ENCODE results near the gene CAPN5. TPM values are rescaled to one million over a fixed set of nuclear protein-coding genes. Genes with fewer than 3 reads are reported as not detected.
A peak's percentile ranks its signal among the peaks of the same experiment; 100 is the strongest.

Gene CAPN5
- total and polyA plus RNA-seq, 2 of the 13 experiments (the other 11 are each of a cell fraction or from before 2014, with no cell fraction given): 0.27 to 1.2 TPM

- Histone ChIP-seq H3K9me3 (ENCODE audit: low read length) (no peaks in the 10 kb centered on the region), H2AFZ (ENCODE audit: low read length) (no peak overlapping the region), H3K4me2 (ENCODE audit: low read depth, low read length) (peak overlapping the region; percentile 73; the same call in 1 of the 2 replicates), H3K4me1 (ENCODE audit: insufficient read depth, low read length) (peaks cover 27% of the 10 kb centered on the region), H3K27ac (ENCODE audit: extremely low read length, insufficient read depth, low read length) (peak overlapping the region; percentile 74), H3K9ac (ENCODE audit: insufficient read depth, low read depth, low read length) (peak overlapping the region; percentile 61; the same call in 1 of the 2 replicates), H3K27me3 (ENCODE audit: control insufficient read depth in 1 of 2, insufficient read depth in 2 of 2, low read length in 2 of 2) (no peaks in the 10 kb centered on the region), H3K36me3 (replicated peaks in 1 of 2; ENCODE audit: control insufficient read depth in 1 of 2, insufficient read depth in 2 of 2, low read length in 2 of 2) (no peaks in the 10 kb centered on the region), H3K4me3 (replicated peaks in 1 of 3; ENCODE audit: insufficient read depth in 1 of 3, low read depth in 2 of 3, low read length in 3 of 3) (no peak overlapping the region), H4K20me1 (ENCODE audit: insufficient read depth, low read length) (no peaks in the 10 kb centered on the region), H3K79me2 (ENCODE audit: insufficient read depth, low read length) (no peaks in the 10 kb centered on the region)
- ATAC-seq (no peak), DNase-seq (ENCODE audit: low spot score) (no peak), FAIRE-seq (no peak)
- WGBS (ENCODE audit: low lambda C conversion rate): no CpG with 5 or more reads among the region's 7 CpGs
- CTCF ChIA-PET (ENCODE audit: low intra/inter-chr PET ratio, low total read pairs): no interaction called here
- in situ Hi-C loops (cut with HindIII; ENCODE audit: extremely low pct_ligation_motif_present, low pct_unique_long_range_greater_than_20kb) (loop anchor here (5.0 kb wide), 2 partner anchors 48 to 178 kb away; no protein-coding TSS in a partner anchor), intact Hi-C loops (cut with micrococcal nuclease; ENCODE audit: unreplicated experiment) (loop anchor here (10.0 kb wide), 1 partner anchor 290 kb away; no protein-coding TSS in a partner anchor)
- no TSS peak for BruUV-seq (replicated peaks)
- TF ChIP-seq STAG1 (CRISPR knock-in tag; IDR thresholded peaks at IDR 0.05) (peak; percentile 26; the same call in 1 of the 2 replicates), ZBTB26 (CRISPR knock-in tag; IDR thresholded peaks at IDR 0.05; ENCODE audit: borderline replicate concordance) (no peak), CTCF (CRISPR knock-in tag; IDR thresholded peaks at IDR 0.05) (0 out of 2 replicates have a peak, but pooled peaks have one; percentile 12)
- POLR2A ChIA-PET: interaction anchor here (0.8 to 2.2 kb wide), 5 partner anchors 8 to 36 kb away, joined by 3 to 16 read pairs (median 9); partner anchors contain the start of gene CAPN5
Measured at GRCh38 chr11:77094841-77095365, 28.1 kb downstream of the CAPN5 start.

All from HepG2 (cell line).